K562 (cell line): ENCODE data around the gene RYR3.

Experiments
- CHD2 ChIP-seq: IDR thresholded peaks from 2 replicates; pipeline ENCODE4 v1.6.1; 2011; ENCODE audit warnings: low read depth, low read length
- CTCF ChIP-seq, 3 experiments: IDR thresholded peaks in 2 of 3; conservative IDR thresholded peaks in 1 of 3; 2 replicates each; pipeline ENCODE4 v1.5.1; 2011 to 2012; ENCODE audit warnings: low read length in 3 of 3, mild to moderate bottlenecking in 3 of 3, control low read depth in 2 of 3, improper control_type of control experiment in 1 of 3, inconsistent platforms in 1 of 3, low read depth in 1 of 3, mixed read lengths in 1 of 3, moderate library complexity in 1 of 3; ENCODE audit not compliant: insufficient read depth in 2 of 3
- E2F8 ChIP-seq: fragments of 450-650 bp; IDR thresholded peaks from 2 replicates; pipeline ENCODE4 v1.7.1; 2018; ENCODE audit warnings: mild to moderate bottlenecking, low read depth; ENCODE audit not compliant: partially characterized antibody
- EP300 ChIP-seq: IDR thresholded peaks from 2 replicates; pipeline ENCODE4 v1.6.1; 2012; ENCODE audit warnings: low read length, improper control_type of control experiment
- MAX ChIP-seq: sonication (generic); formaldehyde crosslinking; IDR thresholded peaks from 2 replicates; pipeline ENCODE4 v1.9.0; 2022; ENCODE audit warnings: mild to moderate bottlenecking, missing genetic modification reagents
- MEIS2 ChIP-seq: fragments of 450-650 bp; IDR thresholded peaks from 2 replicates; pipeline ENCODE4 v1.6.1; 2014; ENCODE audit warnings: mild to moderate bottlenecking; ENCODE audit not compliant: partially characterized antibody
- MTA2 ChIP-seq: fragments of 450-650 bp; IDR thresholded peaks from 2 replicates; pipeline ENCODE4 v1.6.1; 2016; ENCODE audit warnings: low read depth
- PKNOX1 ChIP-seq: fragments of 450-650 bp; IDR thresholded peaks from 2 replicates; pipeline ENCODE4 v1.6.1; 2016
- POU5F1 ChIP-seq: fragments of 150-350 bp; IDR thresholded peaks from 2 replicates; pipeline ENCODE4 v1.6.1; 2014; ENCODE audit warnings: borderline replicate concordance, low read length, low read depth, mild to moderate bottlenecking; ENCODE audit not compliant: partially characterized antibody
- ZFP36 ChIP-seq: fragments of 150-350 bp; IDR thresholded peaks from 2 replicates; pipeline ENCODE4 v1.6.1; 2018; ENCODE audit warnings: low read length, low read depth; ENCODE audit not compliant: partially characterized antibody
- ZNF274 ChIP-seq: IDR thresholded peaks from 2 replicates; pipeline ENCODE4 v1.6.1; 2011; ENCODE audit warnings: low read depth, mild to moderate bottlenecking, low read length, moderate library complexity, borderline replicate concordance

- no peak for TF ChIP-seq EP300
- TF ChIP-seq E2F8: no peak
- TF ChIP-seq MEIS2: no peak
- no peak for TF ChIP-seq ZNF274
- TF ChIP-seq MTA2: no peak
- TF ChIP-seq PKNOX1: no peak
- TF ChIP-seq CTCF (IDR thresholded peaks at IDR 0.05 in 2 of 3, conservative IDR thresholded peaks at IDR 0.05 in 1 of 3; ENCODE audit: insufficient read depth in 2 of 3, low read depth in 1 of 3, low read length in 3 of 3): no peak
- TF ChIP-seq CHD2: no peak
- no peak for TF ChIP-seq ZFP36
- TF ChIP-seq POU5F1: no peak
- TF ChIP-seq MAX (CRISPR knock-in tag): no peak
Observed at GRCh38 chr15:33616475-33616874, 305.7 kb downstream of the RYR3 start.
